ENCODE measurements around the gene TMEM150B. TPM values are rescaled to one million over a fixed set of nuclear protein-coding genes. Genes with fewer than 3 reads are reported as not detected.

TMEM150B gene
- total and polyA plus RNA-seq, 9 of the 15 experiments (the other 6 are each of a cell fraction or from before 2014, with no cell fraction given) = 0.47 to 1.3 (median 0.74) TPM; not detected in 2

DNA sequence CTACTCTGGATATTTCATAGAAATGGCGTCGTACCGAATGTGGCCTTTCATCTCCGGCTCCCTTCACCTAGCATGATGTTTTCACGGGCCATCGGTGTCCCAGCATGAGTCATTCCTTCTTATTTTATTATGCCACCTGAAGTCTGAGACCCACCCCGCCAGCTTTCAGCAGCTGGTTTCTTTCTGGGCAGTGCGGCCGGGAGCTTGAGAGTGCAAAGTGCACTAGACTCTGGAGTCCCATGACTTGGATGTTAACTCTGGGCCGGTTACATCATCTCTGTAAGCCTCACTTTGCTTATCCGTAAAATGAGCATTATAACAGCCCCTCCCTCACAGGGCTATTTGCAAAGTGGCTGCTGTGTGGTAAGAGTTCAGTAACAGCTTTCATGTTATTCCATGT is 8.7 kb upstream of the TMEM150B start:
- no peaks in the 10 kb centered on the region for H4K20me1 ChIP-seq (replicated peaks; ENCODE audit: control insufficient read depth, insufficient read depth, low read length)
- in situ Hi-C loops (cut with MboI) = no loop called here
- FAIRE-seq (no peak), ATAC-seq (peak; percentile 22; the same call in 1 of the 3 replicates), DNase-seq (ENCODE audit: extremely low read depth in 1 of 4, low spot score in 3 of 4) (no peak)
- ChIA-PET POLR2A (interaction anchor here (1.0 kb wide), 1 partner anchor 72 kb away, joined by 3 read pairs; no protein-coding TSS in a partner anchor), CTCF (ENCODE audit: low intra/inter-chr PET ratio) (no interaction called here)
- H2AFZ ChIP-seq (ENCODE audit: low read depth, low read length) = peak overlapping the region; percentile 69
- TF ChIP-seq ZNF274 (IDR thresholded peaks at IDR 0.05; ENCODE audit: borderline replicate concordance, low read depth, low read length) = no peak
- TF ChIP-seq TAF9B (IDR thresholded peaks at IDR 0.05; ENCODE audit: partially characterized antibody) = no peak
- TF ChIP-seq MTA3 (IDR thresholded peaks at IDR 0.05; ENCODE audit: borderline replicate concordance) = no peak
- peak; percentile 61; the same call in 1 of the 2 replicates for TF ChIP-seq ATF7 (IDR thresholded peaks at IDR 0.05)
- TF ChIP-seq, protein P1, sequence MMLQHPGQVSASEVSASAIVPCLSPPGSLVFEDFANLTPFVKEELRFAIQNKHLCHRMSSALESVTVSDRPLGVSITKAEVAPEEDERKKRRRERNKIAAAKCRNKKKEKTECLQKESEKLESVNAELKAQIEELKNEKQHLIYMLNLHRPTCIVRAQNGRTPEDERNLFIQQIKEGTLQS (IDR thresholded peaks at IDR 0.05) = peak; percentile 76
- TF ChIP-seq, protein P1 (CRISPR knock-in tag; conservative IDR thresholded peaks at IDR 0.05) = no peak
- TF ChIP-seq L3MBTL2 (IDR thresholded peaks at IDR 0.05) = 0 out of 2 replicates have a peak, but pooled peaks have one; percentile 21
- TF ChIP-seq ARNT (IDR thresholded peaks at IDR 0.05) = no peak
- TF ChIP-seq BRD4 (IDR thresholded peaks at IDR 0.05) = no peak
- peak; percentile 27; the same call in 1 of the 2 replicates for TF ChIP-seq CEBPG (CRISPR knock-in tag; IDR thresholded peaks at IDR 0.05)
- TF ChIP-seq CEBPG (tag; conservative IDR thresholded peaks at IDR 0.05 in 1 of 2, IDR thresholded peaks at IDR 0.05 in 1 of 2) = peak in 1 of 2 experiments; percentile 56; a peak in 2 of 4 replicates
- TF ChIP-seq NR2C1 (IDR thresholded peaks at IDR 0.05) = no peak
- TF ChIP-seq NR2C1 (tag; IDR thresholded peaks at IDR 0.05) = 0 out of 2 replicates have a peak, but pooled peaks have one; percentile 37
- TF ChIP-seq CEBPB (tag; IDR thresholded peaks at IDR 0.05) = 0 out of 2 replicates have a peak, but pooled peaks have one; percentile 28
- TF ChIP-seq SOX6 (IDR thresholded peaks at IDR 0.05) = no peak
- peak; percentile 53 for TF ChIP-seq JUND (IDR thresholded peaks at IDR 0.05; ENCODE audit: borderline replicate concordance, low read depth, low read length)
- no peak for TF ChIP-seq JUND (tag; IDR thresholded peaks at IDR 0.05; ENCODE audit: borderline replicate concordance, low read depth, low read length)
- H3K27ac ChIP-seq (ENCODE audit: extremely low read depth, low read depth, low read length) = no peak overlapping the region
- H3K9ac ChIP-seq (ENCODE audit: insufficient read depth in 1 of 2, low read depth in 2 of 2, low read length in 2 of 2) = no peak overlapping the region
- intact Hi-C loops (cut with micrococcal nuclease) = no loop called here
- no peak overlapping the region for H3K4me3 ChIP-seq
- no TSS peak for BruUV-seq (replicated peaks)
- H3K36me3 ChIP-seq (ENCODE audit: control insufficient read depth, insufficient read depth, low read length) = no peaks in the 10 kb centered on the region
- H3K9me3 ChIP-seq (replicated peaks; ENCODE audit: control insufficient read depth, insufficient read depth, low read depth, low read length) = no peaks in the 10 kb centered on the region; the same call in 1 of the 2 replicates
- H3K27me3 ChIP-seq (ENCODE audit: control insufficient read depth in 2 of 2, insufficient read depth in 2 of 2, low read length in 2 of 2) = no peaks in the 10 kb centered on the region
- no peak overlapping the region for H3K4me2 ChIP-seq (ENCODE audit: insufficient read depth, low read length)
- H3K79me2 ChIP-seq (ENCODE audit: control insufficient read depth, insufficient read depth, low read length) = no peaks in the 10 kb centered on the region
- peaks cover 0 to 7% of the 10 kb centered on the region in 2 experiments; a peak in 4 of 5 replicates for H3K4me1 ChIP-seq (replicated peaks in 1 of 2; ENCODE audit: control insufficient read depth in 2 of 2, insufficient read depth in 2 of 2, low read length in 2 of 2)
- 65% methylated on average over 11 of the region's 11 CpGs for WGBS (ENCODE audit: insufficient coverage, low coverage, missing lambda C conversion rate)
- no peaks in the 10 kb centered on the region for H3K9me1 ChIP-seq (ENCODE audit: control insufficient read depth, insufficient read depth, low read length)

Data from K562 (cell line).